Mononuclear cell (primary cell): Measurements from ENCODE around the gene TWSG1. TPM values are rescaled to one million over a fixed set of nuclear protein-coding genes. Genes with fewer than 3 reads are reported as not detected.
A peak's percentile ranks its signal among the peaks of the same experiment; 100 is the strongest.

ENCODE experiments used
- H3K27me3 ChIP-seq: 2 replicates; pipeline ENCODE4 v1.6.0; 2011; ENCODE audit warnings: low read length, control low read depth; ENCODE audit not compliant: insufficient read depth
- H3K4me1 ChIP-seq: 2 replicates; pipeline ENCODE4 v1.5.1; 2011; ENCODE audit warnings: mild to moderate bottlenecking, low read length, control low read depth; ENCODE audit not compliant: insufficient read depth
- H3K4me3 ChIP-seq: 2 replicates; pipeline ENCODE4 v1.5.1; 2011; ENCODE audit warnings: mild to moderate bottlenecking, low read length, moderate library complexity
- H3K9me3 ChIP-seq: 2 replicates; pipeline ENCODE4 v1.5.1; 2011; ENCODE audit warnings: low read depth, mild to moderate bottlenecking, control low read depth, low read length
- total RNA-seq: library from RNA; depleted of rRNA; stranded (reverse); fragments of >200 nt; gene quantifications from one replicate; pipeline ENCODE4 v1.2.3, GENCODE V29; 2012

TWSG1 gene
- 9.2 TPM for total RNA-seq

DNA sequence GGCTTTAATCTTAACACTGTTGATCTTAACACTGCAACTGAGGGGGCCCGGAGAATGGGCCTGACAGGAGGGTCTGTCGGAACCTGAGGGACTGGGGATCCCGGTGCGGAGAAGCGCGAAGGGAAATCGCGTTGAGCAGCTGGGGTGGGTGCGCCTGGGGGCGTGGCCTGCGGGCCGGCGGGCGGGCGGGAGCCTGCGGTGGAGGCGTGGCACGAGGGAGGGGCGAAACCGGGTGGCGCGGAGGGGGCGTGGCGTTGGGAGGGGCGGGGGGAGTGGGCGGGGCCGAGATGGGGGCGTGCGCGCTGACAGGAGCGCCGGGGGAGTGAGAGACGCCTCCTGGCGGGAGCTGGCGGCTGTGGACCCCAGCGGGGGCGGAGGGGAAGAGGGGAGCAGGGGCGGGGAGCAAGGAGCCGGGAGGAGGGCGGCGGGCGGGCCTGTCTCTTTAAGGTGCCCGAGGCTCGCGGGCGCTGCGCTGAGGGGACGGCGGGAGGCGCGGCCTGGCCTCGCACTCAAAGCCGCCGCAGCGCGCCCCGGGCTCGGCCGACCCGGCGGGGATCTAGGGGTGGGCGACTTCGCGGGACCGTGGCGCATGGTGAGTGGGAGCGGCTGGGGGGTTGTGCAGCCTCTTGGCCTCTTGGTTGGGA is at the start of gene TWSG1:
Gene TWSG1, plus strand, starts transcription at position 445 of the 644 bp plus-strand sequence. CDS start 2,457 bp downstream, outside the sequence.
- Histone ChIP-seq H3K27me3 (peaks cover 4% of the 10 kb centered on the region), H3K9me3 (no peaks in the 10 kb centered on the region), H3K4me3 (peak within 1 kb of the TSS; percentile 65), H3K4me1 (peaks cover 17% of the 10 kb centered on the region)

DNA sequence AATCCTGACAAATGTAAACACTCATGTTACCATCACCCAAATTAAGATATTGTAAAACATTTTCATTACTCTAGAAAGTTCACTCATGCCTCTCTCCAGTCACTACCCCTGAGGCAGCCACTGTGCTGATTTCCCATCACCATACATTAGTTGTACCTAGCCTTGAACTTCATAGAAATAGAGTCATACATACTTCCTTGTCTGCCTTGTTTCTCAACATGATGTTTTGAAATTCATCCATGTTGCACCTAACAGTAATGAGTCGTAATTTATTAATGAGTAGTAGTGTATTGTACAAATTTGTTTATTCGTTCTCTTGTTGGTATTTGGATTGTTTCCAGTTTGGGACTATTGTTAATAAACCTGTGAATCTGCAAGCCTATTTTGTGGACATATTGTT is 49.0 kb upstream of the TWSG1 start:
- Histone ChIP-seq H3K4me3 (no peak overlapping the region), H3K4me1 (no peaks in the 10 kb centered on the region), H3K27me3 (no peaks in the 10 kb centered on the region), H3K9me3 (no peaks in the 10 kb centered on the region)

DNA sequence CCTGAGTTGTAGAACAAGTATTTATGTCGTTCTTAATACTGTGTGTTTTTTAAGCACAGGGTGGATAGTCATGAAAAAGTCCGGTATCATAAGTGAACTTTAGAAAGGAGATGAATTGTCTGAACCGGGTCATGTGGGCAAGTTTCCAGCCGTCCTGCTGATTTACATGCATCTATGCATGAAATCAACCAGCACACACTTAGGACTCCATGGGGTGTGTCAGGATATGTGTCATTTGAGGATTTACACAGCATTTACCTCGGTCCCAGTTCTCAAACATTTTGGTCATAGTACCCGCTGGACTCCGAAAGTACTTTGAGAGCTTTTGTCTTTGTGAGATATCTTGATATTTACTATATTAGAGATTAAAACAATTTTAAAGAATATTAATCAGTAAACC is 47.5 kb upstream of the TWSG1 start:
- Histone ChIP-seq H3K4me1 (no peaks in the 10 kb centered on the region), H3K9me3 (no peaks in the 10 kb centered on the region), H3K4me3 (no peak overlapping the region), H3K27me3 (no peaks in the 10 kb centered on the region)

DNA sequence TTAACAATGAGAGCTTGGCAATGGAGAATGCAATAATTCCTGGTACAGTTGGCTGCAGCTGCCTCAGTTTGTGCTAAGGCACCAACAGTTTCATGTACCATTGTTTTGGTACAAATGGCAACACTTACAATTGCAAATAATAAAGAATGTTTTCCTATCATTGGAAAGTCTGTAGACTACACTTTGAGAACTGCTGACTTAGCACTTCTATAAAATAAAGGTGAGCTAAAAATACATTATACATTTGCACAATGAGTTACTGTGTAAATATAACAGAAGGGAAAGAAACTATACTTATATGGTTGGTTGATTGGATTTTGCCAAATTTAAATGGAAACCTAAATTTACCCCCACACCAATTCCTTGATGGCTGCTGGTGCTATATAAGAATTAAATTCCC is 44.9 kb upstream of the TWSG1 start:
- H3K9me3 ChIP-seq, result peaks cover 6% of the 10 kb centered on the region
- H3K27me3 ChIP-seq, result no peaks in the 10 kb centered on the region
- no peaks in the 10 kb centered on the region for H3K4me1 ChIP-seq
- no peak overlapping the region for H3K4me3 ChIP-seq

DNA sequence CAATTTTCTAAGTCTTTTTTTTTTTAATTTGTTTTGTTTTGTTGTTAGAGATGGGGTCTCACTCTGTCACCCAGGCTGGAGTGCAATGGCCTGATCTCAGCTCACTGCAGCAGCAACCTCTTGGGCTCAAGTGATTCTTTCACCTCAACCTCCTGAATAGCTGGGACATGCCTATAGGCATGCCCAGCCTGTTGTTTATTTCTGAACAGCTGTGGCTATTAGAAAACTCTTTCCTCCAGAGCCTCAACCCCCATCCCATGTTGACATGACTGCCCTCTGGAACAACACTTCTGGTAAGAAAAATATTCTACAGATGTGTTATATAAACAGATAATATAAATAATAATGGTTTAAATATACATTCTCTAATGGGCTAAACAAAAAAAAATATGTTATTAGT is 44.4 kb upstream of the TWSG1 start:
- H3K4me1 ChIP-seq, result no peaks in the 10 kb centered on the region
- peaks cover 6% of the 10 kb centered on the region for H3K9me3 ChIP-seq
- H3K4me3 ChIP-seq, result no peak overlapping the region
- no peaks in the 10 kb centered on the region for H3K27me3 ChIP-seq

DNA sequence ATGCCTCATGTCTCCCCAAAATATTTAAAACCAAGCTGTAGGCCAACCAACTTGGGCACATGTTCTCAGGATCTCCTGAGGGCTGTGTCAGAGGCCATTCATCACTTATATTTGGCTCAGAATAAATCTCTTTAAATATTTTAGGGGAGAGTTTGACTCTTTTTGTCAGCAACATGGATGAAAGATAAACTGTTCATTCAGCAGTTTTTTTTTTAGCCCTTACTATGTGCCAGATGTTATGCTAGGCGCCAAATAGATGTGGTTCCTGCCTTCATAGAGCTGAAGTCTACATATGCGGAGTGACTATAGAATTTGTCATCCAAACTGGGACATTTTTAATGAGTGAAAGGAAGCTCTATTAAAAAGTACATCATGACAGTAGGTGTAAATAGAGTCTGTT is 42.5 kb upstream of the TWSG1 start:
- Histone ChIP-seq H3K4me3 (no peak overlapping the region), H3K9me3 (peaks cover 6% of the 10 kb centered on the region), H3K27me3 (no peaks in the 10 kb centered on the region), H3K4me1 (no peaks in the 10 kb centered on the region)

DNA sequence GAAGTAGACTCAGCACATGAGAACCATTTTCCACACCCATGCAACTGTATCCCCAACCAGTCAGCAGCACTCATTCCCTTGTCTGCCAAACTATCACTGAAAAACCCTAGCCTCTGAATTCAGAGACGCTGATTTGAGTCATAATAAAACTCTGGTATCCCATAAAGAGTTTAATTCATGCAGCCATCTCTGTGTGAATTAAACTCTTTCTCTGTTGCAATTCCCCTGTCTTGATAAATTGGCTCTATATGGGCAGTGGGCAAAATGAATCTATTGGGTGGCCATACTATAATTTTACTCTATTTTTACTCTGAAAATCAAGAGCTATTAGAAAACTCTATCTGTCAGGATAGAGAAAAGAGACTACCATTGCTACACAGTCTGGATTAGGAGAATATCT is 40.6 kb upstream of the TWSG1 start:
- no peaks in the 10 kb centered on the region for H3K4me1 ChIP-seq
- no peaks in the 10 kb centered on the region for H3K27me3 ChIP-seq
- no peak overlapping the region for H3K4me3 ChIP-seq
- H3K9me3 ChIP-seq, result peaks cover 6% of the 10 kb centered on the region

DNA sequence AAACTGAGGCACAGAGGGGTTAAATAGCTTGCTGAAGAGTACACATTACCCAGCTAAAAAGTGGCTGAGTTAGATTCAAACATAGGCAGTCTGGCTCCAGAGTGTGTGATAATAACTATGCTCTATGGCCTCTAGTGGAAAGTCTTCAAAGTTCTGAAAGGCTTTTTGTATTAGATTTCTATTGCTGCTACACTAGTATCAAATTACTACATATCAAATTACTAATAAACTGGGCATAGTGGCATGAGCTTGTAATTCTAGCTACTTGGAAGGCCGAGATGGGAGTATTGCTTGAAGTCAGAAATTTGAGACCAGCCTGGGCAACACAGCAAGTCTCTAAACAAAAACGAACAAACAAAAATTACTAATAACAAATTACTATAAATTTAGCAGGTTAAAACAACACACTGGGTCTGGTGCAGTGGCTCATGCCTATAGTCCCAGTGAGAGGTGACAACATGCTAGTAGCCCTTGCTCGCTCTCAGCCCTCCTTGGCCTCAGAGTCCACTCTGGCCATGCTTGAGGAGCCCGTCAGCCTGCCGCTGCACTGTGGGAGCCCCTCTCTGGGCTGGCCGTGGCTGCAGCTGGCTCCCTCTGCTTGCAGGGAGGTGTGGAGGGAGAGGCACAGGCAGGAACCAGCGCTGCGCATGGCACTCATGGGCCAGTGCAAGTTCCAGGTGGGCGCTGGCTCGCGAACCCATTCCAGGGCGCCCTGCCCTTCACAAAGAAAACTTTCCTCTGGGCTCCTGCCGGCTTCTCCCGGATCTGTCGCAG is 38.2 kb upstream of the TWSG1 start:
- no peak overlapping the region for H3K4me3 ChIP-seq
- H3K4me1 ChIP-seq, result no peaks in the 10 kb centered on the region

DNA sequence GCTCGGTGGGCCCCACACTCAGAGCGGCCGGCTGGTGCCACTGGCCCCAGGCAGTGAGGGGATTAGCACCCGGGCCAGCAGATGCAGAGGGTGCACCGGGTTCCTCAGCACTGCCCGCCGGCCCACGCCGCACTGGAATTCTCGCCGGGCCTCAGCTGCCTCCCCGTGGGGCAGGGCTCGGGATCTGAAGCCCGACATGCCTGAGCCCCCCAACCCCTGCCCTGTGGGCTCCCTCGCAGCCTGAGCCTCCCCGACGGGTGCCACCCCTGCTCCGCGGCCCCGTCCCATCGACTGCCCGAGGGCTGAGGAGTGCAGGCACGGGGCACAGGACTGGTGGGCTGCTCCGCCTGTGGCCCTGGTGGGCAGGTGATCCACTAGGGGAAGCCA is 37.6 kb upstream of the TWSG1 start:
- Histone ChIP-seq H3K4me1 (no peaks in the 10 kb centered on the region), H3K27me3 (no peaks in the 10 kb centered on the region), H3K4me3 (no peak overlapping the region), H3K9me3 (peaks cover 6% of the 10 kb centered on the region)

More for the DNA sequence above, 38.2 kb upstream of the TWSG1 start:
- H3K27me3 ChIP-seq, result no peaks in the 10 kb centered on the region
- H3K9me3 ChIP-seq, result peaks cover 6% of the 10 kb centered on the region

DNA sequence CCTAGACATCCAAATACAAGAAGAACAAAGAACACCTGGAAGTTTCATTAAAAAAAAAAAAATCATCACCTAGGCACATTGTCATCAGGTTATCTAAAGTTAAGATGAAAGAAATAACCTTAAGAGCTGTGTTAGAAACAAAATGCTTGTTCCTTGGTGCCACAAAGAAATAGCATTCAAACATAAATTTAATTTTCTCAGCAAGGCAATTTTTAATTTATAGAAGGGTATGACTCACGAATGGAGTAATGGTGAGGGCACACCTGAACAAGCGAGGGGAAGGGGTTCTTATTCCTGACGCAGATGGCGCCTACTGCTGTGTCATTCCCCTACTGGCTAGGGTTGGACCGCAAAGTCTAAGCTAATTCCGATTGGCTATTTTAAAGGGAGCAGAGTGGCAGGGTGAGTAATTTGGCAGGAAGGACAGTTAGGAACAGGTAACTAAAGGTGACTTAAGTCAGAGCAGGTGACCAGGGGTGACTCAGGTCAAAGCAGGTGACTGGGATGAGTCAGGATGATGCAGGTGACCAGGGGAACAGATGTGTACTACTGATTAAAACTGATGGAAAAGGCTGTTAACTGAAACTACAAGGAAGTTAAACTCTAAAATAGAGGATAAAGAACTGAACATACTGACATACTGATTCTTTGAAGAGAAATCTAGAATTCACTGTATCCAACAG is 30.0 kb upstream of the TWSG1 start:
- H3K9me3 ChIP-seq, result peaks cover 12% of the 10 kb centered on the region
- H3K27me3 ChIP-seq, result no peaks in the 10 kb centered on the region
- no peak overlapping the region for H3K4me3 ChIP-seq
- no peaks in the 10 kb centered on the region for H3K4me1 ChIP-seq

DNA sequence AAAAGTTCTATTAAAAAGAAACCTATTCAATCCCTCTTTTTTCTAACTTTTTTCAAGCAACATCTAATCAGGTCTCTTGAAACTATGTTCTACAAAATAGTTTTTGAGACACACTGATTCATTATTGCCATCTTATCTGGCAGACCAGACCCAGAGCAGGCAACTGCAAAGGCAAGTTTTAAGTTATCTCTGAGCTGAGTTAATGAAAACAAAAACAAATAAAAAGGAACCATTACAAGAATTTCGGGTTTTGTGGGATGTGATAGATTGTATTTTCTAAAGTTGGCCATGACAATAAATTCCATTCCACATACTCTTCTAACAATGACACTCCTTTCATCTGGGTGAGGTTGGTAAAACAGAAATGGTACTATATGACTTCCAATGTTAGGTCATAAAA is 15.2 kb upstream of the TWSG1 start:
- no peaks in the 10 kb centered on the region for H3K4me1 ChIP-seq
- no peak overlapping the region for H3K4me3 ChIP-seq
- no peaks in the 10 kb centered on the region for H3K27me3 ChIP-seq
- no peaks in the 10 kb centered on the region for H3K9me3 ChIP-seq

DNA sequence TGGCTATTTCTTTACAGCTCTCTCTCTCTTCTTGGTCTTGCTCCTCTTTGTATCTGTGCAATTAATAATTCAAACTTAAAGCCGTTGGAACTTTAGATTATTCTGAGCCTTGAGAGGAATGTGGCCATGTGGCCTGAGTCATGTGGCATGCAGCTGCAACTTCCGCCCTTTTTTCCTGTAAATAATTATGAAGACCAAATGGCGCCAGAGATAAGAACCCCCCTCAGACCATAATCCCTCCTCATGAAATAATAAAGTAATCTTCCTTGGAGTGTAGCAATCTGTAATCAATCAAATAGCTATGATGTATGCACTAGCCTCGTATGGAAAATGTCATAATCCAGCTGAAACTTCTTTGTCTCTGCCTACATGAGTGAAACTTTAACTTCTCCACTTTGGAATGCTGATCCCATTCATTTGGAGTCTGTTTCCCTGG is 13.5 kb upstream of the TWSG1 start:
- Histone ChIP-seq H3K4me3 (no peak overlapping the region), H3K4me1 (no peaks in the 10 kb centered on the region), H3K9me3 (no peaks in the 10 kb centered on the region), H3K27me3 (no peaks in the 10 kb centered on the region)

DNA sequence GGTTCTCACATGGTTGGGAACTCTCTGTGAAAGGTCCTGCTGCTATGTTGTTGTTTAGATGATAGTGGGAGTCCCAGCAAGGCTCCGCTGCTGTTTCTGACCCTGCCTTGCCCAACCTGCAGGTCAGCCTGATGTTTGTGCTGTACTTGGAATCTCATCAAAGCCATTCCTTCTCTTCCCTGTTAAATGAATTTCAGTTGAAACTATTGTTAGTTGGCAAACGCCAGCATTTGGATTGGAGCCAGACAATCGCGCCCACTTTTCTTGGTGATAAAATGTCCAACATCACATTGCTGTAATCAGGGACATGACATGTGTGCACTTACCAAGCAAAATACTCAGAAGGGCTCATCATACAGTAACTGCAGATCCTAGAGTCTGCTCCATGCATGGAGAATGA is 12.8 kb upstream of the TWSG1 start:
- no peaks in the 10 kb centered on the region for H3K4me1 ChIP-seq
- H3K27me3 ChIP-seq, result no peaks in the 10 kb centered on the region
- H3K9me3 ChIP-seq, result no peaks in the 10 kb centered on the region
- H3K4me3 ChIP-seq, result no peak overlapping the region

DNA sequence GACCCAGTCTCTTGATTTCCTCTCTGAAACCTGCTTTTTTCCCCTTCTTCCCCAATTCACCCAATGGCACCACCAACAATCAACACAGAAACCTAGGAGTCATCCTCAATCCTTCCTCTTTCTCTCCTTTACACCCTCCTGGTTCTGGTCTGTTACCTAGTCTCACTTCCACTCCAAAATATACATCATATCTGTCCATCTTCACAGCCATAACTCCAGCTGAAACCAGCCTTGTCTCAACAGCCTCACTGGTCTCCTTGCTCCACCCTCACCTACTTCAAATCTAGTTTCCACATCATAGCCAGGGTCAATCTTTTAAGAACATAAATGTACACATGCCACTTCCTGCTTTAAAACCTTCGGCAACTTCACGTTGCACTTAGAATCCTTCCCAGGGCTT is 11.8 kb upstream of the TWSG1 start:
- no peaks in the 10 kb centered on the region for H3K27me3 ChIP-seq
- no peaks in the 10 kb centered on the region for H3K9me3 ChIP-seq
- no peaks in the 10 kb centered on the region for H3K4me1 ChIP-seq
- no peak overlapping the region for H3K4me3 ChIP-seq

DNA sequence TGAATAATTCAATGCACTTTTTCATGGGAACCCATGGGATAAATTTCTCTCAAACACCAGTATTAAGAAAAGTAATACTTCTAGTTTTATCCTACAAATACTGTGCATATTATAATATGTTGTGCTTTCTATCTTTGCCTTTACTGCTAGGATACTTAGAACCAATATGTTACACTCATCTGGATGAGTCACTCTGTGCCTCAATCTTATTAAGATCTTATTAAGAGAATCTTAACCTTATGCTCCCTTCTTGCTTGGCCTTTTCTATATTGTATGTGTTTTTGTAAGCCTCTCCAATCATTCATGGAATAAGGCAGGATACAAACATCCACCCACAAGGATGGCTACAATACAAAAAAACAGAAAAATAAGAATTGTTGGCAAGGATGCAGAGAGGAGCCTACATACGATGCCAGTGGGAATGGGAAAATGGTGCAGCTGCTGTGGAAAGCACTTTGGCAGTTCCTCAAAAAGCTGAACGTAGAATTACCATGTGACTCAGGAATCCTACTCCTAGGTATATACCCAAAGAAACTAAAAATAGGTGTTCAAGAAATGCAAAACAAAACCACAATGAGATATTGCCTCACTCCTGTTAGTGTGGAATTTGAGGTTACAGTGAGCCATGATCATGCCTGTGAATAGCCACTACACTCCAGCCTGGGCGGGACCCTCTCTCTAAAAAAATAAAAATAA is 10.7 kb upstream of the TWSG1 start:
- Histone ChIP-seq H3K4me1 (no peaks in the 10 kb centered on the region), H3K9me3 (no peaks in the 10 kb centered on the region), H3K4me3 (no peak overlapping the region), H3K27me3 (no peaks in the 10 kb centered on the region)
